ENCODE measurements around the gene AGAP2.
A peak's percentile ranks its signal among the peaks of the same experiment; 100 is the strongest.

GRCh38 chr12:57765003-57765697, 26.6 kb upstream of the AGAP2 start:
- no peak for TF ChIP-seq CBX2 (IDR thresholded peaks at IDR 0.05; ENCODE audit: borderline replicate concordance, low read depth)
- TF ChIP-seq CBX8 (IDR thresholded peaks at IDR 0.05): no peak
- no peak for TF ChIP-seq EP300 (IDR thresholded peaks at IDR 0.05)
- no peak for TF ChIP-seq CHD2 (IDR thresholded peaks at IDR 0.05; ENCODE audit: low read length, partially characterized antibody)
- TF ChIP-seq ELK1 (IDR thresholded peaks at IDR 0.05; ENCODE audit: low read depth, low read length): no peak
- peak; percentile 67 for TF ChIP-seq CTCF (IDR thresholded peaks at IDR 0.05)
- TF ChIP-seq JUNB (IDR thresholded peaks at IDR 0.05): no peak
- TF ChIP-seq POLR2A (IDR thresholded peaks at IDR 0.05; ENCODE audit: low read length): peak; percentile 8; the same call in 1 of the 2 replicates
- no peak for TF ChIP-seq USF2 (IDR thresholded peaks at IDR 0.05)
- TF ChIP-seq HMGXB4 (CRISPR knock-in tag; IDR thresholded peaks at IDR 0.05; ENCODE audit: borderline replicate concordance): no peak
